ENCODE results near the gene PDE5A. TPM values are rescaled to one million over a fixed set of nuclear protein-coding genes. Genes with fewer than 3 reads are reported as not detected.
A peak's percentile ranks its signal among the peaks of the same experiment; 100 is the strongest.

The PDE5A gene
- total RNA-seq, 1 experiment from 2014 or later, result 8.2 TPM

GRCh38 chr4:119604266-119604665, 24.3 kb downstream of the PDE5A start:
- in situ Hi-C loops (cut with HindIII; ENCODE audit: low pct_unique_long_range_greater_than_20kb, low sequenced_read_pairs), result no loop called here

DNA sequence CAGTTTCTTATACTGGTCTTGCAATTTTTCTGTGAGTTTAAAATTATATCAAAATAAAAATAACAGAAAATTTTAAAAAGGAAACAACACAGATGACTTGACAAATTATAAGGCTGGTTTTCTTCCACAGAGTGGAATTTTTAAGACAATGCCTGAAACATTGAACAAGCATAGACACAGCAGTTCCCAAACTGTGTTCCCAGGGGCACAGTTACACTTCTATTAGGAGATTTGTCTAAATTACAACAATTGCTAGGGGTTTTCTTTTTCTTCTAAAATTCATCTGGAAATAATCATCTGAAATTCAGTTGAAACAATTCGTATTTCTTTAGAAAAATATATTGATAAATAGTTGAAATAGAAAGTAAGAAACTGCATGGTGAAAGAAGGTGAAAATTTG, 26.2 kb downstream of the PDE5A start:
- in situ Hi-C loops (cut with HindIII; ENCODE audit: low pct_unique_long_range_greater_than_20kb, low sequenced_read_pairs), result no loop called here
- DNase-seq (ENCODE audit: low read depth, low spot score), result no peak

More at GRCh38 chr4:119604266-119604665, 24.3 kb downstream of the PDE5A start:
- DNase-seq (ENCODE audit: low read depth, low spot score), result no peak

DNA sequence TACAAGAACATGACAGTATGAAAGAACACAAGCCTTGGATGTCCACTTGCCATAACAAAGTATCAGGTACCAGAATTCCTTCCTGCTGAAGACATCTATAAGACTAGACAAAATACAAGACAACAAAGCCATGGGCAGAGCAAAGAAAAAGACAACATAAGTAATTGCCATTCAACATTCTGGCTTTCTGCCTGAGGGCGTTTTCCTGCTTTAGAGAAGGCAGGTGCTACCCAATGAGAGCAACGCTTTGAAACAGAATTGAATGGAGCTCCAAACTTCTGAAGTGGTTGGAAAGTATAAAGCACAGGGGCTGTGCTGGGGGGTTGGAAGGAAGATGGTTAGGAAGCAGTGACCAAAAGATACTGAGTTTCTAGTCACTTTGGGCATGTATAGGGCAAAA, 30.1 kb downstream of the PDE5A start:
- DNase-seq (ENCODE audit: low read depth, low spot score), result no peak
- in situ Hi-C loops (cut with HindIII; ENCODE audit: low pct_unique_long_range_greater_than_20kb, low sequenced_read_pairs), result no loop called here

GRCh38 chr4:119597377-119597776, 31.2 kb downstream of the PDE5A start:
- in situ Hi-C loops (cut with HindIII; ENCODE audit: low pct_unique_long_range_greater_than_20kb, low sequenced_read_pairs), result no loop called here
- DNase-seq (ENCODE audit: low read depth, low spot score), result peak; percentile 72

DNA sequence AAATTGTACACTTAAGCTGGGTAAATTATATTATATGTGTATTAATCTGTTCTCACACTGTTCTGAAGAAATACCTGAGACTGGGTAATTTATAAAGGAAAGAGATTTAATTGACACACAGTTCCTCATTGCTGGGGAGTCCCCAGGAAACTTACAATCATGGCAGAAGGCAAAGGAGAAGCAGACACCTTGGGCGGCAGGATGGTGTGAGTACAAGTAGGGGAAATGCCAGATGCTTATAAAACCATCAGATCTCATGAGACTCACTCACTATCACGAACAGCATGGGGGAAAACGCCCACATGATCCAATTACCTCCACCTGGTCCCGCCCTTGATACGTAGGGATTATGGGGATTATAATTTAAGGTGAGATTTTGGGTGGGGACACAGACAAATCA, 34.9 kb downstream of the PDE5A start:
- in situ Hi-C loops (cut with HindIII; ENCODE audit: low pct_unique_long_range_greater_than_20kb, low sequenced_read_pairs), result no loop called here
- DNase-seq (ENCODE audit: low read depth, low spot score), result no peak

GRCh38 chr4:119592830-119593229, 35.8 kb downstream of the PDE5A start:
- in situ Hi-C loops (cut with HindIII; ENCODE audit: low pct_unique_long_range_greater_than_20kb, low sequenced_read_pairs), result no loop called here

GRCh38 chr4:119589165-119589564, 39.4 kb downstream of the PDE5A start:
- in situ Hi-C loops (cut with HindIII; ENCODE audit: low pct_unique_long_range_greater_than_20kb, low sequenced_read_pairs), result no loop called here
- no peak for DNase-seq (ENCODE audit: low read depth, low spot score)

More at GRCh38 chr4:119592830-119593229, 35.8 kb downstream of the PDE5A start:
- DNase-seq (ENCODE audit: low read depth, low spot score), result no peak

DNA sequence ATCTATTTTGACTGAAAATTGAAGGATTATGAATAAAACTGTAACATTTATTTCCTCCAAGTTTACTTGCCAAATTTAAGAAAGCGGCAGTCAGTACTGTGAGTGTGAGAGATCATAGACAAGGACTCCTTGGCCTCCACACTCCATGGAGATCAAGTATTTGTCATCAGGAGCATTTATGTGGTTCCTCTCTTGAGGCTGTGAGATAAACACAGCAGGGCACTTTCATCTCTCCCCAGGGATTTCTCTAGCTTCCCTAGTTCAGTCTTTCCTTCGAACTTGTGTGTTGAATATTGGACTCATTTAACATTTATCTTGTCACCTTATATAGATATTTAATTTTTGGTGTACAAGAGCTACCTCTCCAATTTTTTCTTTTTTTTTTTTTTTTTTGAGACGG, 40.8 kb downstream of the PDE5A start:
- in situ Hi-C loops (cut with HindIII; ENCODE audit: low pct_unique_long_range_greater_than_20kb, low sequenced_read_pairs), result no loop called here
- DNase-seq (ENCODE audit: low read depth, low spot score), result no peak

DNA sequence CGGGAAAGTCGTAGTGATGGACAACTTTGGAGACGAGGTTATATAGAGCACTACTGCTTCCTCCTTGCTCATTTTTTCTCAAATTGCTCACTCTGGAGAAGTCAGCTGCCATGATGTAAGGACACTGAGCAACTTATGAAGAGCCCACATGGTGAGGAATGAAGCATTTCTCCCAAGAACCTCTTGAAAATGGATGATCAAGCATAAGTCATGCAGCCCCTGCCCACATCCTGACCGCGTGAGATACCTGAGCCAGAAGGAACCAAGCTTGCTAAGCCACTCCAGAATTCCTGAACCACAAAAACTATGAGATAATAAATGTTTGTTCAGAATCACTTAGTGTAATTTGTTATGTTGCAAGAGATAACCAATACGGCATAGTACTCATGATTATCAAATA, 42.8 kb downstream of the PDE5A start:
- no peak for DNase-seq (ENCODE audit: low read depth, low spot score)
- in situ Hi-C loops (cut with HindIII; ENCODE audit: low pct_unique_long_range_greater_than_20kb, low sequenced_read_pairs), result no loop called here

- DNase-seq (ENCODE audit: low read depth, low spot score), result no peak
- in situ Hi-C loops (cut with HindIII; ENCODE audit: low pct_unique_long_range_greater_than_20kb, low sequenced_read_pairs), result no loop called here
Observed at GRCh38 chr4:119581190-119581873, 47.3 kb downstream of the PDE5A start.

GRCh38 chr4:119580293-119580692, 48.3 kb downstream of the PDE5A start:
- no peak for DNase-seq (ENCODE audit: low read depth, low spot score)
- in situ Hi-C loops (cut with HindIII; ENCODE audit: low pct_unique_long_range_greater_than_20kb, low sequenced_read_pairs), result no loop called here

DNA sequence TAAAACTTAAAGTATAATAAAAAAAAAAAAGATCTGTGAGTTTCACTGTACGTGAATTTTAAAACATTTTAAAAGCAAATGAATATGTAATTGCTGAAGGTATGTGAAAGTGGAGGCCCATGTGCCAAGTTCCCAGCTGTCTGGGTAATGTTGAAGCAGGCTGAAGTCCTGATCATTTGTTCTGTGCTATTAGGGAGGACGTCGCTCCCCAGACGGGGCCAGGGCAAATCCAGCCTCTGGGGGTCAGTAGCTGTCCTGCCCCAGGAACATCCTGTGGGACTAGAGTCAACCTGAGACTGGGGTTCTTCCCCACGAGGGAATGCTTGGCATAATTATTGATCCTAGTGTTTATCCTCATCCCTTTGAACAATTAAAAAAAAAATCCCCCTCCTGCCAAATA, 48.8 kb downstream of the PDE5A start:
- DNase-seq (ENCODE audit: low read depth, low spot score), result no peak
- in situ Hi-C loops (cut with HindIII; ENCODE audit: low pct_unique_long_range_greater_than_20kb, low sequenced_read_pairs), result no loop called here

DNA sequence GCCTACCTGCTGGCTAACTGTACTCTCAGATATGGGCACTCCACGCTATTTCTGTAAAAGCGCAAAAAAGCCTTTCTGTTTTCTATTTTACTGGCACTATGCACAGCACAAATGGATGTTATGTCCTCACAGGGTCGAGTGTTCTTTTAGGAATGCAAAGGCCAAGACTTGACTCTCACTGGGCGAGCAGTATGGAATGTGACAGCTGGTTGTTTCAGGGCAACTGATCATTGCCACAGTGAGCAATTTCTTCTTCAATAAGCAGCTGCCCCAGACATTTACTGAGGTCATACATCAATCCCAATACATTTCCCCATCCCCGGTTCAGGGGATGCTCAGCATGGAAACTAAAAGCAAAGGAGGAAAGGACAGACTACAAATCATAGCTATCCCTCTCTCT, 58.2 kb downstream of the PDE5A start:
- DNase-seq (ENCODE audit: low read depth, low spot score), result no peak
- in situ Hi-C loops (cut with HindIII; ENCODE audit: low pct_unique_long_range_greater_than_20kb, low sequenced_read_pairs), result no loop called here

DNA sequence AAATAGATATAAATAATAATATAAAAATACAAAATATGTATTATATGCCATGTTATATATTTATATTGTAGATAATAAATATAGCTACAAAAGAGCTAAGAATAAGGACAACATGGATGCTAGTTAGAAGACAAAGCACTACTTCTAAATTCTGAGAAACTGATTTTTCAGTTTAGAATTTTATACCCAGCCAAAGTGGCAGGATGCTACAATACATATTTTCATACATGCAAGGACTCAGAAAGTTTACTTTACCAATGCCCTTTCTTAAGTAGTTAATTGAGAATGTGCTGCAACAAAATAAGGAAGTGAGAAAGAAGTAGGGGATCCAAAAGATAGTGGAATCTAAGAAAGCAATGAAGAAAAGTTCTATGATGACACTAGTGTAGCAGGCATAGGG, 64.5 kb downstream of the PDE5A start:
- in situ Hi-C loops (cut with HindIII; ENCODE audit: low pct_unique_long_range_greater_than_20kb, low sequenced_read_pairs), result no loop called here
- no peak for DNase-seq (ENCODE audit: low read depth, low spot score)

- DNase-seq (ENCODE audit: low read depth, low spot score), result peak; percentile 72
- in situ Hi-C loops (cut with HindIII; ENCODE audit: low pct_unique_long_range_greater_than_20kb, low sequenced_read_pairs), result no loop called here
Observed at GRCh38 chr4:119559044-119559647, 69.5 kb downstream of the PDE5A start.

DNA sequence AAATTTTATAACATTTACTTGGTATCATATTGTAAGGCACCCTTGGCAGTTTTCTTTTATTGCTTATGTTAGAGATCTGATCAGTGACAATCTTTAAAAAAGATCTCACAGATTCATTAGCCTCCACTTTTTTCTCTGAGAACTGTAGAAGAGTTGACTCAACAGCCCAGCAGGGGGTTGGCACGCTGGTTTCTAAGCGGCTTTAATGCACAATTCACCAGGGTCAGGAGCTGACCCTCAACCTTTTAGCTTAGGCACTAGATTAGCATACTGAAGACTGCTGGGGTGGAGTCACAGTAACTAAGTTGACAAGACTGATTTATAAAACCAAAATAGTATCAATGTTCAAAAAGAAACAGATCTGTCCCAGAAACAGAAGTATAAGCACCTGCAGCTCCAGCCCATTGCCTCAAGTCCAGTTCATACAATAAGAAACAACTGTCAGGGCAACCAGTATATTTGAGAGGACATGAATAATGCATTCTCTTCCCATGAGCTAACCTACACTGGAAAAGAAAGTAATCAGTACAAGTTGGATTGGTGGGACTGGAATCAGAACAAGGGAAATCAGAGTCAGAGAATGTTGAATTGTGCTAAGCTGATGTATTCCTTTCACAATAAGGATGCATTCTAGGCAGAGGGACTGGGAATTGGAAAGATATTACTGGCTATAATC, 77.6 kb downstream of the PDE5A start:
- no peak for DNase-seq (ENCODE audit: low read depth, low spot score)
- in situ Hi-C loops (cut with HindIII; ENCODE audit: low pct_unique_long_range_greater_than_20kb, low sequenced_read_pairs), result no loop called here

GRCh38 chr4:119549639-119550038, 79.0 kb downstream of the PDE5A start:
- in situ Hi-C loops (cut with HindIII; ENCODE audit: low pct_unique_long_range_greater_than_20kb, low sequenced_read_pairs), result no loop called here
- no peak for DNase-seq (ENCODE audit: low read depth, low spot score)

DNA sequence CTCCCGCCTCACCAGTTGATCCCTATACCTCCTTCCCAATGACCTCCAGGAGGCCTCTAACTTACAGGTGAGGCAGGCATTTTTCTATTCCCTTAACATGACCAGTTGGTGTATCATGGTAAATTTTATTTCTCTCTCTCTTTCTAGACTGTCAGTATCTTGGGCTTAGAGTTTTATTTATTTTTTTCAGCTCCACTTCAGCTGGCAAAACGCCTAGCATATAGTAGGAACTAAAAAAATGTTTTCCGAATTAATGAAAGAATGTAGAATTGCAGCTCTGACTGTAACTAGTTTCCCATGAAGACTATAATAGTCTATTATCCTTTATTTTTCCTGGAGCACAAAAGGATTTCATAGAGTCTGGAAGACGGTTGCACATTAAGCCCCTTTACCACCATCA, 84.8 kb downstream of the PDE5A start:
- in situ Hi-C loops (cut with HindIII; ENCODE audit: low pct_unique_long_range_greater_than_20kb, low sequenced_read_pairs), result no loop called here

GRCh38 chr4:119543187-119543586, 85.4 kb downstream of the PDE5A start:
- in situ Hi-C loops (cut with HindIII; ENCODE audit: low pct_unique_long_range_greater_than_20kb, low sequenced_read_pairs), result no loop called here
- DNase-seq (ENCODE audit: low read depth, low spot score), result no peak

More for the DNA sequence above, 84.8 kb downstream of the PDE5A start:
- DNase-seq (ENCODE audit: low read depth, low spot score), result no peak

Measured in SK-MEL-5 (cell line).